HL-60 (cell line): ENCODE results near the gene CHST14.

Source experiments
- CTCF ChIP-seq: IDR thresholded peaks from one replicate; pipeline ENCODE4 v1.5.1; 2011; ENCODE audit warnings: low read length, control low read depth, inconsistent platforms; ENCODE audit not compliant: insufficient read depth
- POLR2AphosphoS5 ChIP-seq: IDR thresholded peaks from 2 replicates; pipeline ENCODE4 v1.6.1; 2012; ENCODE audit warnings: low read depth
- REST ChIP-seq: IDR thresholded peaks from 2 replicates; pipeline ENCODE4 v1.6.1; 2012; ENCODE audit warnings: low read depth; ENCODE audit not compliant: insufficient replicate concordance

- TF ChIP-seq POLR2AphosphoS5 (no peak), CTCF (no peak), REST (no peak)
These were observed 11.3 kb upstream of the CHST14 start for GRCh38 chr15:40459391-40460015.
